ENCODE measurements around the gene TAS2R42.

- TF ChIP-seq CTCF (IDR thresholded peaks at IDR 0.05) (no peak), POLR2A (IDR thresholded peaks at IDR 0.05) (no peak)
Measured at GRCh38 chr12:11164384-11164783, 22.4 kb downstream of the TAS2R42 start.

Measured in thyroid gland (tissue), 4 donors.